ENCODE results near the gene BAIAP3. TPM values are rescaled to one million over a fixed set of nuclear protein-coding genes. Genes with fewer than 3 reads are reported as not detected.
A peak's percentile ranks its signal among the peaks of the same experiment; 100 is the strongest.

The BAIAP3 gene
- total and polyA plus RNA-seq, 2 experiments from 2014 or later = 5.2 to 13.0 TPM

DNA sequence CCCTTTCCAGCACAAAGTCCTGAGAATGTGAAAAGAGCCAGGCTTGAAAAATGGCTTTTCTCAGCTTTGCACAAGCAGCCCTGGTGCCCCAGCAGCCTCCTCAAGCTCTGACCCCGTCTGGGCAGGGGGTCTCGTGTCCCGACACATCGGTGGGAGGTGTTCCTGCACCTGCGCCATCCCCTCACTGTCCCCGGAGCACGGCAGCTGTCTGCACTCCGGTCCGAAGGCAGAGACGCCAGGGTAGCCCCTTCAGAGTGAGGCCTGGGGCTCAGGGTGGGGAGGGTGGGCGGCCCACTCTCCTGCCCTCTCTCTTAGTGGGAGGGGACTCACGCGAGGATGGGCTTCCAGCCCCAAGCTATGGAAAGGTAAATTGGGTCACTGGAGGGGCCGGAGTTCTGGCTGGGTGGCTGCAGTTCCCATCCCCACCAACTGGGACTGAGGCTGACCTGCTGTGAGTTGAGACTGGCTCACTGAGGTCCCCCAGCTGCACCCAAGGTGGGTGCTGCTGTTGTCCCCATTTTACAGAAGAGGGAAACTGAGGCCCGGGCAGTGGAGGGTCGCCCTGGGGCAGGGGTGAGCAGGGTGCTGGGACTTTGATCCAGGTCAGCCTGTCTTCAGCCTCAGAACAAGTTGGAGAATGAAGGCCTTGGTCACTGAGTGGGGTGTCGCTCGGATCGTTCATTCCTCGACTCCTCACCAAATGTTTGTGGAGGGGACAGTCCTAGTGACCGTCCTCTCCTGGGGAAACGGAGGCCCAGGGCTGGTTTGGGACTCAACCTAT is 2.3 kb upstream of the BAIAP3 start:
- Histone ChIP-seq H3K79me2 (replicated peaks; ENCODE audit: insufficient read depth) (no peaks in the 10 kb centered on the region), H3K4me1 (ENCODE audit: insufficient read depth) (peaks cover 10% of the 10 kb centered on the region), H4K20me1 (replicated peaks; ENCODE audit: insufficient read depth) (no peaks in the 10 kb centered on the region; the same call in 1 of the 2 replicates), H3K4me3 (peak overlapping the region; percentile 72), H2AFZ (no peak overlapping the region), H3K4me2 (peak overlapping the region; percentile 95), H3K36me3 (ENCODE audit: insufficient read depth) (no peaks in the 10 kb centered on the region), H3F3A (replicated peaks; ENCODE audit: low read depth) (0 out of 2 replicates have a peak, but pooled peaks cover 5% of the 10 kb centered on the region), H3K9me2 (ENCODE audit: insufficient read depth) (no peaks in the 10 kb centered on the region), H3K27me3 (ENCODE audit: insufficient read depth) (peaks cover 36% of the 10 kb centered on the region), H3K27ac (ENCODE audit: low read depth) (peak overlapping the region; percentile 75; the same call in 1 of the 2 replicates)
- H3K4me1 Mint-ChIP-seq = peaks cover 17% of the 10 kb centered on the region
- no peak for ATAC-seq
- H3K9me3 Mint-ChIP-seq = no peaks in the 10 kb centered on the region
- H3K4me3 Mint-ChIP-seq = peak overlapping the region; percentile 76
- no peak for TF ChIP-seq EZH2phosphoT487 (IDR thresholded peaks at IDR 0.05; ENCODE audit: unreplicated experiment)
- no peak for TF ChIP-seq STAT1 (IDR thresholded peaks at IDR 0.05; ENCODE audit: unreplicated experiment)
- no peak for TF ChIP-seq JUNB (IDR thresholded peaks at IDR 0.05; ENCODE audit: unreplicated experiment)
- no peak for TF ChIP-seq POLR2AphosphoS5 (IDR thresholded peaks at IDR 0.05; ENCODE audit: low read depth)
- no peak for TF ChIP-seq EZH2 (IDR thresholded peaks at IDR 0.05; ENCODE audit: low read depth, unreplicated experiment)
- no peak for TF ChIP-seq ZNF114 (CRISPR knock-in tag; IDR thresholded peaks at IDR 0.05)
- no peak for TF ChIP-seq CREB1 (CRISPR knock-in tag; IDR thresholded peaks at IDR 0.05; ENCODE audit: low read depth)
- TF ChIP-seq NANOG (IDR thresholded peaks at IDR 0.05; ENCODE audit: borderline replicate concordance) = no peak
- TF ChIP-seq, protein P1, sequence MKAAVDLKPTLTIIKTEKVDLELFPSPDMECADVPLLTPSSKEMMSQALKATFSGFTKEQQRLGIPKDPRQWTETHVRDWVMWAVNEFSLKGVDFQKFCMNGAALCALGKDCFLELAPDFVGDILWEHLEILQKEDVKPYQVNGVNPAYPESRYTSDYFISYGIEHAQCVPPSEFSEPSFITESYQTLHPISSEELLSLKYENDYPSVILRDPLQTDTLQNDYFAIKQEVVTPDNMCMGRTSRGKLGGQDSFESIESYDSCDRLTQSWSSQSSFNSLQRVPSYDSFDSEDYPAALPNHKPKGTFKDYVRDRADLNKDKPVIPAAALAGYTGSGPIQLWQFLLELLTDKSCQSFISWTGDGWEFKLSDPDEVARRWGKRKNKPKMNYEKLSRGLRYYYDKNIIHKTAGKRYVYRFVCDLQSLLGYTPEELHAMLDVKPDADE (IDR thresholded peaks at IDR 0.05) = no peak
- TF ChIP-seq, protein P2, sequence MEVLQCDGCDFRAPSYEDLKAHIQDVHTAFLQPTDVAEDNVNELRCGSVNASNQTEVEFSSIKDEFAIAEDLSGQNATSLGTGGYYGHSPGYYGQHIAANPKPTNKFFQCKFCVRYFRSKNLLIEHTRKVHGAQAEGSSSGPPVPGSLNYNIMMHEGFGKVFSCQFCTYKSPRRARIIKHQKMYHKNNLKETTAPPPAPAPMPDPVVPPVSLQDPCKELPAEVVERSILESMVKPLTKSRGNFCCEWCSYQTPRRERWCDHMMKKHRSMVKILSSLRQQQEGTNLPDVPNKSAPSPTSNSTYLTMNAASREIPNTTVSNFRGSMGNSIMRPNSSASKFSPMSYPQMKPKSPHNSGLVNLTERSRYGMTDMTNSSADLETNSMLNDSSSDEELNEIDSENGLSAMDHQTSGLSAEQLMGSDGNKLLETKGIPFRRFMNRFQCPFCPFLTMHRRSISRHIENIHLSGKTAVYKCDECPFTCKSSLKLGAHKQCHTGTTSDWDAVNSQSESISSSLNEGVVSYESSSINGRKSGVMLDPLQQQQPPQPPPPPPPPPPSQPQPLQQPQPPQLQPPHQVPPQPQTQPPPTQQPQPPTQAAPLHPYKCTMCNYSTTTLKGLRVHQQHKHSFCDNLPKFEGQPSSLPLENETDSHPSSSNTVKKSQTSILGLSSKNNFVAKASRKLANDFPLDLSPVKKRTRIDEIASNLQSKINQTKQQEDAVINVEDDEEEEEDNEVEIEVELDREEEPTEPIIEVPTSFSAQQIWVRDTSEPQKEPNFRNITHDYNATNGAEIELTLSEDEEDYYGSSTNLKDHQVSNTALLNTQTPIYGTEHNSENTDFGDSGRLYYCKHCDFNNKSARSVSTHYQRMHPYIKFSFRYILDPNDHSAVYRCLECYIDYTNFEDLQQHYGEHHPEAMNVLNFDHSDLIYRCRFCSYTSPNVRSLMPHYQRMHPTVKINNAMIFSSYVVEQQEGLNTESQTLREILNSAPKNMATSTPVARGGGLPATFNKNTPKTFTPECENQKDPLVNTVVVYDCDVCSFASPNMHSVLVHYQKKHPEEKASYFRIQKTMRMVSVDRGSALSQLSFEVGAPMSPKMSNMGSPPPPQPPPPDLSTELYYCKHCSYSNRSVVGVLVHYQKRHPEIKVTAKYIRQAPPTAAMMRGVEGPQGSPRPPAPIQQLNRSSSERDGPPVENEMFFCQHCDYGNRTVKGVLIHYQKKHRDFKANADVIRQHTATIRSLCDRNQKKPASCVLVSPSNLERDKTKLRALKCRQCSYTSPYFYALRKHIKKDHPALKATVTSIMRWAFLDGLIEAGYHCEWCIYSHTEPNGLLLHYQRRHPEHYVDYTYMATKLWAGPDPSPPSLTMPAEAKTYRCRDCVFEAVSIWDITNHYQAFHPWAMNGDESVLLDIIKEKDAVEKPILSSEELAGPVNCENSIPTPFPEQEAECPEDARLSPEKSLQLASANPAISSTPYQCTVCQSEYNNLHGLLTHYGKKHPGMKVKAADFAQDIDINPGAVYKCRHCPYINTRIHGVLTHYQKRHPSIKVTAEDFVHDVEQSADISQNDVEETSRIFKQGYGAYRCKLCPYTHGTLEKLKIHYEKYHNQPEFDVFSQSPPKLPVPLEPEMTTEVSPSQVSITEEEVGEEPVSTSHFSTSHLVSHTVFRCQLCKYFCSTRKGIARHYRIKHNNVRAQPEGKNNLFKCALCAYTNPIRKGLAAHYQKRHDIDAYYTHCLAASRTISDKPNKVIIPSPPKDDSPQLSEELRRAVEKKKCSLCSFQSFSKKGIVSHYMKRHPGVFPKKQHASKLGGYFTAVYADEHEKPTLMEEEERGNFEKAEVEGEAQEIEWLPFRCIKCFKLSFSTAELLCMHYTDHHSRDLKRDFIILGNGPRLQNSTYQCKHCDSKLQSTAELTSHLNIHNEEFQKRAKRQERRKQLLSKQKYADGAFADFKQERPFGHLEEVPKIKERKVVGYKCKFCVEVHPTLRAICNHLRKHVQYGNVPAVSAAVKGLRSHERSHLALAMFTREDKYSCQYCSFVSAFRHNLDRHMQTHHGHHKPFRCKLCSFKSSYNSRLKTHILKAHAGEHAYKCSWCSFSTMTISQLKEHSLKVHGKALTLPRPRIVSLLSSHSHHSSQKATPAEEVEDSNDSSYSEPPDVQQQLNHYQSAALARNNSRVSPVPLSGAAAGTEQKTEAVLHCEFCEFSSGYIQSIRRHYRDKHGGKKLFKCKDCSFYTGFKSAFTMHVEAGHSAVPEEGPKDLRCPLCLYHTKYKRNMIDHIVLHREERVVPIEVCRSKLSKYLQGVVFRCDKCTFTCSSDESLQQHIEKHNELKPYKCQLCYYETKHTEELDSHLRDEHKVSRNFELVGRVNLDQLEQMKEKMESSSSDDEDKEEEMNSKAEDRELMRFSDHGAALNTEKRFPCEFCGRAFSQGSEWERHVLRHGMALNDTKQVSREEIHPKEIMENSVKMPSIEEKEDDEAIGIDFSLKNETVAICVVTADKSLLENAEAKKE (CRISPR knock-in tag; IDR thresholded peaks at IDR 0.05) = no peak
- TF ChIP-seq, protein P3, sequence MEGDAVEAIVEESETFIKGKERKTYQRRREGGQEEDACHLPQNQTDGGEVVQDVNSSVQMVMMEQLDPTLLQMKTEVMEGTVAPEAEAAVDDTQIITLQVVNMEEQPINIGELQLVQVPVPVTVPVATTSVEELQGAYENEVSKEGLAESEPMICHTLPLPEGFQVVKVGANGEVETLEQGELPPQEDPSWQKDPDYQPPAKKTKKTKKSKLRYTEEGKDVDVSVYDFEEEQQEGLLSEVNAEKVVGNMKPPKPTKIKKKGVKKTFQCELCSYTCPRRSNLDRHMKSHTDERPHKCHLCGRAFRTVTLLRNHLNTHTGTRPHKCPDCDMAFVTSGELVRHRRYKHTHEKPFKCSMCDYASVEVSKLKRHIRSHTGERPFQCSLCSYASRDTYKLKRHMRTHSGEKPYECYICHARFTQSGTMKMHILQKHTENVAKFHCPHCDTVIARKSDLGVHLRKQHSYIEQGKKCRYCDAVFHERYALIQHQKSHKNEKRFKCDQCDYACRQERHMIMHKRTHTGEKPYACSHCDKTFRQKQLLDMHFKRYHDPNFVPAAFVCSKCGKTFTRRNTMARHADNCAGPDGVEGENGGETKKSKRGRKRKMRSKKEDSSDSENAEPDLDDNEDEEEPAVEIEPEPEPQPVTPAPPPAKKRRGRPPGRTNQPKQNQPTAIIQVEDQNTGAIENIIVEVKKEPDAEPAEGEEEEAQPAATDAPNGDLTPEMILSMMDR (conservative IDR thresholded peaks at IDR 0.05; ENCODE audit: low read depth in 2 of 2) = no peak
- TF ChIP-seq, protein P4, sequence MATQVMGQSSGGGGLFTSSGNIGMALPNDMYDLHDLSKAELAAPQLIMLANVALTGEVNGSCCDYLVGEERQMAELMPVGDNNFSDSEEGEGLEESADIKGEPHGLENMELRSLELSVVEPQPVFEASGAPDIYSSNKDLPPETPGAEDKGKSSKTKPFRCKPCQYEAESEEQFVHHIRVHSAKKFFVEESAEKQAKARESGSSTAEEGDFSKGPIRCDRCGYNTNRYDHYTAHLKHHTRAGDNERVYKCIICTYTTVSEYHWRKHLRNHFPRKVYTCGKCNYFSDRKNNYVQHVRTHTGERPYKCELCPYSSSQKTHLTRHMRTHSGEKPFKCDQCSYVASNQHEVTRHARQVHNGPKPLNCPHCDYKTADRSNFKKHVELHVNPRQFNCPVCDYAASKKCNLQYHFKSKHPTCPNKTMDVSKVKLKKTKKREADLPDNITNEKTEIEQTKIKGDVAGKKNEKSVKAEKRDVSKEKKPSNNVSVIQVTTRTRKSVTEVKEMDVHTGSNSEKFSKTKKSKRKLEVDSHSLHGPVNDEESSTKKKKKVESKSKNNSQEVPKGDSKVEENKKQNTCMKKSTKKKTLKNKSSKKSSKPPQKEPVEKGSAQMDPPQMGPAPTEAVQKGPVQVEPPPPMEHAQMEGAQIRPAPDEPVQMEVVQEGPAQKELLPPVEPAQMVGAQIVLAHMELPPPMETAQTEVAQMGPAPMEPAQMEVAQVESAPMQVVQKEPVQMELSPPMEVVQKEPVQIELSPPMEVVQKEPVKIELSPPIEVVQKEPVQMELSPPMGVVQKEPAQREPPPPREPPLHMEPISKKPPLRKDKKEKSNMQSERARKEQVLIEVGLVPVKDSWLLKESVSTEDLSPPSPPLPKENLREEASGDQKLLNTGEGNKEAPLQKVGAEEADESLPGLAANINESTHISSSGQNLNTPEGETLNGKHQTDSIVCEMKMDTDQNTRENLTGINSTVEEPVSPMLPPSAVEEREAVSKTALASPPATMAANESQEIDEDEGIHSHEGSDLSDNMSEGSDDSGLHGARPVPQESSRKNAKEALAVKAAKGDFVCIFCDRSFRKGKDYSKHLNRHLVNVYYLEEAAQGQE (IDR thresholded peaks at IDR 0.05; ENCODE audit: unreplicated experiment) = no peak
- no peak for TF ChIP-seq ZNF331 (CRISPR knock-in tag; IDR thresholded peaks at IDR 0.05; ENCODE audit: low read depth)
- H3K27ac Mint-ChIP-seq = peak overlapping the region; percentile 90
- DNase-seq (ENCODE audit: low spot score) = no peak
- no peaks in the 10 kb centered on the region; the same call in 2 of the 3 replicates for H3K36me3 Mint-ChIP-seq (ENCODE audit: low read depth)
- H3K27me3 Mint-ChIP-seq (ENCODE audit: insufficient read depth, low read depth, poor library complexity) = peaks cover 34% of the 10 kb centered on the region

All from GM23338 (cell line).